Endodermal cell (in vitro differentiated cells): Measurements from ENCODE around the gene BTG3. TPM values are rescaled to one million over a fixed set of nuclear protein-coding genes. Genes with fewer than 3 reads are reported as not detected.

ENCODE experiments used
- DNase-seq: peaks from one replicate; pipeline ENCODE4 v3.0.0-alpha.2; 2017
- H3K27ac ChIP-seq: 2 replicates; pipeline ENCODE4 v1.5.1; 2013; ENCODE audit warnings: mild to moderate bottlenecking, low read depth, low read length, moderate library complexity
- H3K27me3 ChIP-seq: 2 replicates; pipeline ENCODE4 v1.6.1; 2013; ENCODE audit warnings: mild to moderate bottlenecking, low read length, moderate library complexity; ENCODE audit not compliant: insufficient read depth, control insufficient read depth, poor library complexity, severe bottlenecking
- H3K36me3 ChIP-seq: 2 replicates; pipeline ENCODE4 v1.7.0; 2013; ENCODE audit warnings: mild to moderate bottlenecking, low read length, moderate library complexity; ENCODE audit not compliant: control insufficient read depth, insufficient read depth
- H3K4me1 ChIP-seq: one replicate; pipeline ENCODE4 v1.7.0; 2013; ENCODE audit warnings: low read length; ENCODE audit not compliant: control insufficient read depth, insufficient read depth
- H3K4me3 ChIP-seq: 2 replicates; pipeline ENCODE4 v1.5.1; 2013; ENCODE audit warnings: mild to moderate bottlenecking, low read length, moderate library complexity
- H3K9ac ChIP-seq: 2 replicates; pipeline ENCODE4 v1.6.1; 2013; ENCODE audit warnings: mild to moderate bottlenecking, low read length, moderate library complexity; ENCODE audit not compliant: poor library complexity, severe bottlenecking; ENCODE audit errors: extremely low read depth
- H3K9me3 ChIP-seq: 2 replicates; pipeline ENCODE4 v1.6.1; 2013; ENCODE audit warnings: mild to moderate bottlenecking, low read length, moderate library complexity; ENCODE audit not compliant: control insufficient read depth
- H3K27ac Mint-ChIP-seq: 2 replicates; pipeline ENCODE4 v1.8.0; 2020; ENCODE audit warnings: mixed read lengths
- H3K27me3 Mint-ChIP-seq: 2 replicates; pipeline ENCODE4 v1.8.0; 2021; ENCODE audit warnings: mild to moderate bottlenecking, mixed read lengths; ENCODE audit not compliant: insufficient read depth
- H3K36me3 Mint-ChIP-seq: 2 replicates; pipeline ENCODE4 v1.8.0; 2020; ENCODE audit warnings: low read depth, mixed read lengths
- H3K4me1 Mint-ChIP-seq: 2 replicates; pipeline ENCODE4 v1.8.0; 2020; ENCODE audit warnings: mixed read lengths
- H3K4me3 Mint-ChIP-seq: 2 replicates; pipeline ENCODE4 v1.8.0; 2020; ENCODE audit warnings: mild to moderate bottlenecking, moderate library complexity, mixed read lengths
- H3K9me3 Mint-ChIP-seq: 2 replicates; pipeline ENCODE4 v1.8.0; 2020; ENCODE audit warnings: mild to moderate bottlenecking, mixed read lengths
- WGBS, 2 experiments: methylation state at CpG; one replicate each; pipeline versions ENCODE4 v1.1.5 to v1.1.7; 2013; ENCODE audit warnings: missing lambda C conversion rate in 2 of 2, mixed read lengths in 1 of 2; ENCODE audit not compliant: insufficient coverage in 1 of 2, insufficient read length in 1 of 2; 5-methylcytosine and 5-hydroxymethylcytosine counted together
- total RNA-seq, 2 donors: library from RNA; stranded (reverse); fragmentation: NEBNext Ultra II Directional in 1 of 2; extraction: Animal tissue kit (Norgen Biotek cat#: 25700) in 1 of 2; gene quantifications; 2 replicates in 1 of 2; 3 replicates in 1 of 2; pipeline ENCODE4 v1.2.1, GENCODE V29; 2021
- TF ChIP-seq, protein P1 (sequence below): fragments of 200-600 bp; sonication (generic); conservative IDR thresholded peaks from 2 replicates; pipeline ENCODE4 v1.5.0; 2021; ENCODE audit warnings: antibody characterized with exemption, mild to moderate bottlenecking

The BTG3 gene
- total RNA-seq, 2 donors from 2014 or later = 35.1 to 54.3 TPM

GRCh38 chr21:17552410-17552809 is 60.3 kb downstream of the BTG3 start:
- no peaks in the 10 kb centered on the region for H3K9me3 ChIP-seq
- H3K27me3 Mint-ChIP-seq = no peaks in the 10 kb centered on the region
- no peak overlapping the region for H3K27ac ChIP-seq
- DNase-seq = no peak
- peaks cover 9% of the 10 kb centered on the region for H3K4me1 ChIP-seq
- peaks cover 52% of the 10 kb centered on the region for H3K36me3 Mint-ChIP-seq
- H3K9ac ChIP-seq = no peak overlapping the region
- TF ChIP-seq, protein P1, sequence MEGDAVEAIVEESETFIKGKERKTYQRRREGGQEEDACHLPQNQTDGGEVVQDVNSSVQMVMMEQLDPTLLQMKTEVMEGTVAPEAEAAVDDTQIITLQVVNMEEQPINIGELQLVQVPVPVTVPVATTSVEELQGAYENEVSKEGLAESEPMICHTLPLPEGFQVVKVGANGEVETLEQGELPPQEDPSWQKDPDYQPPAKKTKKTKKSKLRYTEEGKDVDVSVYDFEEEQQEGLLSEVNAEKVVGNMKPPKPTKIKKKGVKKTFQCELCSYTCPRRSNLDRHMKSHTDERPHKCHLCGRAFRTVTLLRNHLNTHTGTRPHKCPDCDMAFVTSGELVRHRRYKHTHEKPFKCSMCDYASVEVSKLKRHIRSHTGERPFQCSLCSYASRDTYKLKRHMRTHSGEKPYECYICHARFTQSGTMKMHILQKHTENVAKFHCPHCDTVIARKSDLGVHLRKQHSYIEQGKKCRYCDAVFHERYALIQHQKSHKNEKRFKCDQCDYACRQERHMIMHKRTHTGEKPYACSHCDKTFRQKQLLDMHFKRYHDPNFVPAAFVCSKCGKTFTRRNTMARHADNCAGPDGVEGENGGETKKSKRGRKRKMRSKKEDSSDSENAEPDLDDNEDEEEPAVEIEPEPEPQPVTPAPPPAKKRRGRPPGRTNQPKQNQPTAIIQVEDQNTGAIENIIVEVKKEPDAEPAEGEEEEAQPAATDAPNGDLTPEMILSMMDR = no peak
- no peaks in the 10 kb centered on the region for H3K9me3 Mint-ChIP-seq
- H3K4me3 Mint-ChIP-seq = no peak overlapping the region
- H3K27ac Mint-ChIP-seq = no peak overlapping the region
- H3K4me3 ChIP-seq = no peak overlapping the region
- peaks cover 83% of the 10 kb centered on the region for H3K36me3 ChIP-seq
- no peaks in the 10 kb centered on the region for H3K27me3 ChIP-seq
- peaks cover 15% of the 10 kb centered on the region for H3K4me1 Mint-ChIP-seq

DNA sequence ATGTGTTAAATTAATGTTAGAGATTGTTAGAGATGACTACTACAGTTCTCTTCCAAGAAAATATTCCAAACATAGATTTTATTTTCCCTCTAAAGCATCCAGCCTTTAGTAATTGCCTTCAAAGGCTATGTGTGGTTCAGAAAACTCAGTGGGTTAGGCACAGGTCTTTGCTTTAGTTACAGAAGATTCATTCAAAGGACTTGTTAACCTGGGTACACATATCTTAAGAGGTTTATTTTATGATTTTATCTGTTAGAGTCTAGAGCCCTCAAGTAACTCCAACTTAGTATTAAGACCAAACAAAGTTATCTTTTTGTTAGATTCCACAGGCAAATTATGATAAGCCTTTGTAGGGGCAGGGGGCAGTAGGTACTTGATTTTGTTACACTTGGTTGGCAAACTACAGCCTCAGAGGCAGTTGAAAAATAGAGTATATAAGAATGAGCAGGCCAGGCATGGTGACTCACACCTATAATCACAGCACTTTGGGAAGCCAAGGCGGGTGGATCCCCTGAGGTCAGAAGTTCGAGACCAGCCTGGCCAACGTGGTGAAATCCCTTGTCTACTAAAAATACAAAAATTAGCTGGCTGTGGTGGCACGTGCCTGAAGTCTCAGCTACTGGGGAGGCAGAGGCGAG is 61.9 kb downstream of the BTG3 start:
- TF ChIP-seq, protein P1 = no peak
- H3K27me3 ChIP-seq = no peaks in the 10 kb centered on the region
- H3K27ac ChIP-seq = no peak overlapping the region
- Mint-ChIP-seq H3K4me1 (peaks cover 20% of the 10 kb centered on the region), H3K4me3 (no peak overlapping the region), H3K9me3 (no peaks in the 10 kb centered on the region), H3K27me3 (no peaks in the 10 kb centered on the region), H3K27ac (no peak overlapping the region), H3K36me3 (peaks cover 62% of the 10 kb centered on the region)
- DNase-seq = no peak
- peaks cover 9% of the 10 kb centered on the region for H3K4me1 ChIP-seq
- WGBS, 2 experiments = 87 to 90% methylated on average over 4 to 5 of the region's 5 CpGs
- peaks cover 78% of the 10 kb centered on the region for H3K36me3 ChIP-seq
- H3K4me3 ChIP-seq = no peak overlapping the region
- no peaks in the 10 kb centered on the region for H3K9me3 ChIP-seq
- no peak overlapping the region for H3K9ac ChIP-seq

DNA sequence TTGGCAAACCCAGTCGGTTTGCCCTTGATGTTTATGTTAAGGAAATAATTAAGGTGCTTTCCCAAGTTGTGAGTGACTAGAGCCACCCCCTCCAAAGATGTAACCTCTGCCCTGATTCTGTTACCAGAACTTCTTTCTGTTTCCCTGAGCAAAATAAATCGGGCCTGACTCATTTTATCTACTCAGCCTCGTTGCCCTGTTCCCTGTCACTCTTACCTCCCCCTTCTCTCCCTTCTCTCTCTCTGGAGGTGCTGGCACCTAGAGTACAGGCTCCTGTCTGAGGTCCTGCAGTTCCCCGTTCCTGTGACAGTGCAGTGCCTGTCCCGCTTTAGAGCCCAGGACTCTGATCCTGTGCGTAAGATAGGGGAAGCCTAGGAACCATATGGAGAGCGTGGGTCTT is 64.4 kb downstream of the BTG3 start:
- peaks cover 19% of the 10 kb centered on the region for H3K4me1 Mint-ChIP-seq
- H3K9me3 Mint-ChIP-seq = no peaks in the 10 kb centered on the region
- no peak overlapping the region for H3K27ac ChIP-seq

More for the DNA sequence above, 64.4 kb downstream of the BTG3 start:
- no peak overlapping the region for H3K4me3 ChIP-seq
- H3K9me3 ChIP-seq = no peaks in the 10 kb centered on the region
- TF ChIP-seq, protein P1 = no peak
- peaks cover 58% of the 10 kb centered on the region for H3K36me3 ChIP-seq
- 90 to 98% methylated on average over 5 to 7 of the region's 7 CpGs for WGBS, 2 experiments
- no peak overlapping the region for H3K9ac ChIP-seq
- Mint-ChIP-seq H3K36me3 (peaks cover 51% of the 10 kb centered on the region), H3K27ac (no peak overlapping the region), H3K27me3 (no peaks in the 10 kb centered on the region), H3K4me3 (no peak overlapping the region)
- H3K4me1 ChIP-seq = no peaks in the 10 kb centered on the region
- H3K27me3 ChIP-seq = no peaks in the 10 kb centered on the region
- no peak for DNase-seq
